Measurements from ENCODE around the gene NCAM1.
"Not testable (repeated sequence)": the region's sequence is repeated elsewhere in the genome, so short reads cannot be mapped to it uniquely, and the experiment has no call there.

NCAM1 gene

GRCh38 chr11:113022262-113022661, 61.0 kb downstream of the NCAM1 start:
- DNase-seq (ENCODE audit: low spot score): no peak

- DNase-seq (ENCODE audit: low spot score): no peak
These were observed 62.0 kb downstream of the NCAM1 start for GRCh38 chr11:113023228-113023627.

- DNase-seq (ENCODE audit: low spot score): no peak
These were observed 62.8 kb downstream of the NCAM1 start for GRCh38 chr11:113023986-113024385.

GRCh38 chr11:113026778-113027177, 65.6 kb downstream of the NCAM1 start:
- no peak for DNase-seq (ENCODE audit: low spot score)

- no peak for DNase-seq (ENCODE audit: low spot score)
These were observed 73.4 kb downstream of the NCAM1 start for GRCh38 chr11:113034576-113034975.

GRCh38 chr11:113035708-113036107, 74.5 kb downstream of the NCAM1 start:
- DNase-seq (ENCODE audit: low spot score): no peak

GRCh38 chr11:113043698-113044097, 82.5 kb downstream of the NCAM1 start:
- no peak for DNase-seq (ENCODE audit: low spot score)

GRCh38 chr11:113045146-113045545, 83.9 kb downstream of the NCAM1 start:
- DNase-seq (ENCODE audit: low spot score): no peak

GRCh38 chr11:113046866-113047265, 85.6 kb downstream of the NCAM1 start:
- DNase-seq (ENCODE audit: low spot score): no peak

GRCh38 chr11:113048820-113049768, 87.9 kb downstream of the NCAM1 start:
- DNase-seq (ENCODE audit: low spot score): no peak

GRCh38 chr11:113053042-113053441, 91.8 kb downstream of the NCAM1 start:
- not testable (repeated sequence) for DNase-seq (ENCODE audit: low spot score)

GRCh38 chr11:113057038-113057437, 95.8 kb downstream of the NCAM1 start:
- DNase-seq (ENCODE audit: low spot score): no peak

GRCh38 chr11:113059548-113059947, 98.3 kb downstream of the NCAM1 start:
- no peak for DNase-seq (ENCODE audit: low spot score)

- no peak for DNase-seq (ENCODE audit: low spot score)
These were observed 104.1 kb downstream of the NCAM1 start for GRCh38 chr11:113065330-113065729.

GRCh38 chr11:113072237-113072858, 111.1 kb downstream of the NCAM1 start:
- DNase-seq (ENCODE audit: low spot score): no peak

- DNase-seq (ENCODE audit: low spot score): no peak
These were observed 112.2 kb downstream of the NCAM1 start for GRCh38 chr11:113073290-113073953.

GRCh38 chr11:113075586-113076095, 114.4 kb downstream of the NCAM1 start:
- DNase-seq (ENCODE audit: low spot score): no peak

- no peak for DNase-seq (ENCODE audit: low spot score)
These were observed 116.2 kb downstream of the NCAM1 start for GRCh38 chr11:113077379-113077778.

GRCh38 chr11:113082341-113082955, 121.2 kb downstream of the NCAM1 start:
- DNase-seq (ENCODE audit: low spot score): no peak

- no peak for DNase-seq (ENCODE audit: low spot score)
These were observed 122.4 kb downstream of the NCAM1 start for GRCh38 chr11:113083571-113083970.

GRCh38 chr11:113084297-113084696, 123.1 kb downstream of the NCAM1 start:
- no peak for DNase-seq (ENCODE audit: low spot score)

- no peak for DNase-seq (ENCODE audit: low spot score)
These were observed 124.2 kb downstream of the NCAM1 start for GRCh38 chr11:113085446-113085845.
